CD4-positive, alpha-beta T cell treated with Interleukin-4 for 4 hours (primary cell): ENCODE data around the gene MFRP.

Experiments used
- DNase-seq: peaks from one replicate; pipeline ENCODE4 v3.0.0-alpha.2; 2020

The MFRP gene

GRCh38 chr11:119372260-119373058, 26.0 kb upstream of the MFRP start:
- no peak for DNase-seq

- no peak for DNase-seq
Measured at GRCh38 chr11:119371778-119372182, 25.3 kb upstream of the MFRP start.

GRCh38 chr11:119371067-119371601, 24.6 kb upstream of the MFRP start:
- DNase-seq: no peak

- no peak for DNase-seq
Measured at GRCh38 chr11:119370486-119371046, 24.1 kb upstream of the MFRP start.

- DNase-seq: no peak
Measured at GRCh38 chr11:119369132-119369925, 22.8 kb upstream of the MFRP start.

GRCh38 chr11:119368121-119369034, 21.9 kb upstream of the MFRP start:
- DNase-seq: no peak

GRCh38 chr11:119367661-119368120, 21.2 kb upstream of the MFRP start:
- no peak for DNase-seq

GRCh38 chr11:119366690-119367620, 20.4 kb upstream of the MFRP start:
- no peak for DNase-seq

GRCh38 chr11:119365071-119365591, 18.6 kb upstream of the MFRP start:
- no peak for DNase-seq

GRCh38 chr11:119363851-119364590, 17.5 kb upstream of the MFRP start:
- DNase-seq: no peak

- DNase-seq: no peak
Measured at GRCh38 chr11:119363081-119363850, 16.8 kb upstream of the MFRP start.

- DNase-seq: no peak
Measured at GRCh38 chr11:119362741-119363080, 16.2 kb upstream of the MFRP start.

- DNase-seq: no peak
Measured at GRCh38 chr11:119361941-119362725, 15.6 kb upstream of the MFRP start.

GRCh38 chr11:119361056-119361787, 14.7 kb upstream of the MFRP start:
- DNase-seq: no peak

- DNase-seq: no peak
Measured at GRCh38 chr11:119359365-119360214, 13.1 kb upstream of the MFRP start.

- DNase-seq: no peak
Measured at GRCh38 chr11:119357074-119357473, 10.6 kb upstream of the MFRP start.
